H9 (cell line): ENCODE data around the gene CBX5. TPM values are rescaled to one million over a fixed set of nuclear protein-coding genes. Genes with fewer than 3 reads are reported as not detected.
A peak's percentile ranks its signal among the peaks of the same experiment; 100 is the strongest.

Experiments
- DNase-seq: peaks from one replicate; pipeline ENCODE4 v3.0.0-alpha.2; 2017
- H2AFZ ChIP-seq: one replicate; pipeline ENCODE4 v1.6.1; 2013; ENCODE audit warnings: mild to moderate bottlenecking, low read length, control low read depth, moderate library complexity
- H2AK5ac ChIP-seq: 2 replicates; pipeline ENCODE4 v1.6.1; 2013; ENCODE audit warnings: low read length, control low read depth, mixed read lengths; ENCODE audit not compliant: insufficient read length
- H2BK120ac ChIP-seq: one replicate; pipeline ENCODE4 v1.6.1; 2013; ENCODE audit warnings: low read depth, mild to moderate bottlenecking, low read length, control low read depth, inconsistent platforms; ENCODE audit not compliant: poor library complexity, severe bottlenecking
- H2BK12ac ChIP-seq: 2 replicates; pipeline ENCODE4 v1.6.1; 2013; ENCODE audit warnings: low read length, control low read depth, mixed read lengths, low read depth; ENCODE audit not compliant: insufficient read length
- H2BK15ac ChIP-seq: 2 replicates; pipeline ENCODE4 v1.6.1; 2013; ENCODE audit warnings: low read depth, low read length, control low read depth
- H2BK20ac ChIP-seq: one replicate; pipeline ENCODE4 v1.6.1; 2013; ENCODE audit warnings: low read depth, mild to moderate bottlenecking, low read length, control low read depth, inconsistent platforms; ENCODE audit not compliant: poor library complexity, severe bottlenecking
- H2BK5ac ChIP-seq: 2 replicates; pipeline ENCODE4 v1.6.1; 2013; ENCODE audit warnings: low read length, control low read depth, mixed read lengths; ENCODE audit not compliant: insufficient read length
- H3K14ac ChIP-seq: 2 replicates; pipeline ENCODE4 v1.6.1; 2013; ENCODE audit warnings: low read length, control low read depth; ENCODE audit not compliant: insufficient read depth
- H3K18ac ChIP-seq: 2 replicates; pipeline ENCODE4 v1.6.1; 2013; ENCODE audit warnings: low read depth, mild to moderate bottlenecking, mixed read lengths, low read length, control low read depth; ENCODE audit not compliant: insufficient read length
- H3K23ac ChIP-seq: 2 replicates; pipeline ENCODE4 v1.6.1; 2013; ENCODE audit warnings: low read length, control low read depth, mixed read lengths, low read depth; ENCODE audit not compliant: insufficient read length
- H3K23me2 ChIP-seq: 2 replicates; pipeline ENCODE4 v1.6.1; 2013; ENCODE audit warnings: low read depth, mild to moderate bottlenecking, mixed read lengths, low read length, control low read depth; ENCODE audit not compliant: insufficient read length, poor library complexity, severe bottlenecking
- H3K27ac ChIP-seq: 2 replicates; pipeline ENCODE4 v1.5.1; 2013; ENCODE audit warnings: low read length, control low read depth, mixed read lengths, low read depth; ENCODE audit not compliant: insufficient read length
- H3K27me3 ChIP-seq: 2 replicates; pipeline ENCODE4 v1.6.1; 2013; ENCODE audit warnings: low read length, control low read depth, inconsistent platforms; ENCODE audit not compliant: insufficient read depth
- H3K4ac ChIP-seq: 2 replicates; pipeline ENCODE4 v1.6.1; 2013; ENCODE audit warnings: low read depth, mild to moderate bottlenecking, control low read depth, inconsistent platforms, low read length, moderate library complexity
- H3K4me1 ChIP-seq: 2 replicates; pipeline ENCODE4 v1.6.1; 2013; ENCODE audit warnings: low read length, control low read depth, inconsistent platforms; ENCODE audit not compliant: insufficient read depth
- H3K4me2 ChIP-seq: 2 replicates; pipeline ENCODE4 v1.6.1; 2013; ENCODE audit warnings: low read length, control low read depth, mixed read lengths; ENCODE audit not compliant: insufficient read length, insufficient read depth
- H3K56ac ChIP-seq: 2 replicates; pipeline ENCODE4 v1.6.1; 2013; ENCODE audit warnings: low read depth, mild to moderate bottlenecking, mixed read lengths, low read length, control low read depth; ENCODE audit not compliant: insufficient read length
- H3K79me1 ChIP-seq: 2 replicates; pipeline ENCODE4 v1.6.1; 2013; ENCODE audit warnings: low read depth, mild to moderate bottlenecking, moderate library complexity, low read length, control low read depth, inconsistent platforms; ENCODE audit not compliant: insufficient read depth, poor library complexity, severe bottlenecking
- H3K79me2 ChIP-seq: 2 replicates; pipeline ENCODE4 v1.6.1; 2013; ENCODE audit warnings: low read length, control low read depth, inconsistent platforms; ENCODE audit not compliant: insufficient read depth
- H3K9ac ChIP-seq: 2 replicates; pipeline ENCODE4 v1.6.1; 2013; ENCODE audit warnings: low read length, control low read depth, mixed read lengths; ENCODE audit not compliant: insufficient read length; ENCODE audit errors: extremely low read depth
- H3K9me3 ChIP-seq: one replicate; pipeline ENCODE4 v1.6.1; 2013; ENCODE audit warnings: low read depth, low read length, inconsistent platforms; ENCODE audit not compliant: control insufficient read depth
- H3T11ph ChIP-seq: one replicate; pipeline ENCODE4 v1.6.1; 2013; ENCODE audit warnings: mild to moderate bottlenecking, low read length, control low read depth, inconsistent platforms
- H4K20me1 ChIP-seq: one replicate; pipeline ENCODE4 v1.6.1; 2013; ENCODE audit not compliant: control insufficient read depth, insufficient read length, insufficient read depth
- H4K5ac ChIP-seq: 2 replicates; pipeline ENCODE4 v1.6.1; 2013; ENCODE audit warnings: low read depth, mild to moderate bottlenecking, mixed read lengths, low read length, control low read depth; ENCODE audit not compliant: insufficient read length
- H4K8ac ChIP-seq: replicated peaks from 2 replicates; pipeline ENCODE4 v1.6.1; 2013; ENCODE audit warnings: low read length, control low read depth, mixed read lengths, low read depth; ENCODE audit not compliant: insufficient read length
- H4K91ac ChIP-seq: 2 replicates; pipeline ENCODE4 v1.6.1; 2013; ENCODE audit warnings: low read depth, mild to moderate bottlenecking, moderate library complexity, mixed read lengths, low read length, control low read depth; ENCODE audit not compliant: insufficient read length
- H3K27ac Mint-ChIP-seq, 3 experiments: 2 replicates in 2 of 3; 3 replicates in 1 of 3; pipeline ENCODE4 v1.8.0; 2020 to 2021; ENCODE audit warnings: mixed read lengths in 3 of 3, mild to moderate bottlenecking in 1 of 3, moderate library complexity in 1 of 3
- H3K27me3 Mint-ChIP-seq: 2 replicates; pipeline ENCODE4 v1.8.0; 2021; ENCODE audit warnings: low read depth, mild to moderate bottlenecking, moderate library complexity, mixed read lengths
- H3K36me3 Mint-ChIP-seq, 3 experiments: 2 replicates in 2 of 3; 3 replicates in 1 of 3; pipeline ENCODE4 v1.8.0; 2020 to 2021; ENCODE audit warnings: low read depth in 3 of 3, mixed read lengths in 3 of 3; ENCODE audit not compliant: insufficient read depth in 1 of 3
- H3K4me1 Mint-ChIP-seq, 2 experiments: 2 replicates each; pipeline ENCODE4 v1.8.0; 2020; ENCODE audit warnings: mixed read lengths in 2 of 2
- H3K4me3 Mint-ChIP-seq, 2 experiments: 2 replicates in 1 of 2; 3 replicates in 1 of 2; pipeline ENCODE4 v1.8.0; 2020 to 2021; ENCODE audit warnings: mild to moderate bottlenecking in 2 of 2, mixed read lengths in 2 of 2, moderate library complexity in 1 of 2
- H3K9me3 Mint-ChIP-seq, 2 experiments: 2 replicates in 1 of 2; 3 replicates in 1 of 2; pipeline ENCODE4 v1.8.0; 2020; ENCODE audit warnings: mild to moderate bottlenecking in 2 of 2, mixed read lengths in 2 of 2, moderate library complexity in 1 of 2
- WGBS: extraction: QIAGEN DNeasy Blood & Tissue Kit; methylation state at CpG from one replicate; pipeline ENCODE4 v1.1.7; 2013; ENCODE audit warnings: missing lambda C conversion rate, low lambda C conversion rate, mixed read lengths; ENCODE audit not compliant: insufficient read length; ENCODE audit errors: extremely low coverage; 5-methylcytosine and 5-hydroxymethylcytosine counted together
- total RNA-seq: library from RNA; stranded (reverse); gene quantifications from 2 replicates; pipeline ENCODE4 v1.2.1, GENCODE V29; 2021
- TF ChIP-seq, protein P1 (sequence below): fragments of 200-600 bp; sonication (generic); conservative IDR thresholded peaks from 3 replicates; pipeline ENCODE4 v1.8.0; 2021; ENCODE audit warnings: antibody characterized with exemption, mild to moderate bottlenecking

The CBX5 gene
- total RNA-seq, 1 experiment from 2014 or later = 206 TPM

- DNase-seq = peak; percentile 79
- Mint-ChIP-seq H3K36me3 (peaks cover 0 to 5% (median 0%) of the 10 kb centered on the region in 3 experiments; a peak in 2 of 7 replicates), H3K9me3 (no peaks in the 10 kb centered on the region), H3K27ac (no peak overlapping the region), H3K4me1 (peaks cover 9 to 16% of the 10 kb centered on the region in 2 experiments), H3K27me3 (peaks cover 15% of the 10 kb centered on the region), H3K4me3 (no peak overlapping the region)
- no peak overlapping the region for H4K91ac ChIP-seq
- H3K27me3 ChIP-seq = no peaks in the 10 kb centered on the region; the same call in 1 of the 2 replicates
- no peak overlapping the region for H2BK20ac ChIP-seq
- no peak overlapping the region for H3K4ac ChIP-seq
- no peak overlapping the region for H3K14ac ChIP-seq
- no peak overlapping the region for H2AK5ac ChIP-seq
- no peaks in the 10 kb centered on the region for H3K79me2 ChIP-seq
- no peak overlapping the region for H2BK120ac ChIP-seq
- no peak overlapping the region for H2BK12ac ChIP-seq
- H3K23ac ChIP-seq = no peak overlapping the region
- TF ChIP-seq, protein P1, sequence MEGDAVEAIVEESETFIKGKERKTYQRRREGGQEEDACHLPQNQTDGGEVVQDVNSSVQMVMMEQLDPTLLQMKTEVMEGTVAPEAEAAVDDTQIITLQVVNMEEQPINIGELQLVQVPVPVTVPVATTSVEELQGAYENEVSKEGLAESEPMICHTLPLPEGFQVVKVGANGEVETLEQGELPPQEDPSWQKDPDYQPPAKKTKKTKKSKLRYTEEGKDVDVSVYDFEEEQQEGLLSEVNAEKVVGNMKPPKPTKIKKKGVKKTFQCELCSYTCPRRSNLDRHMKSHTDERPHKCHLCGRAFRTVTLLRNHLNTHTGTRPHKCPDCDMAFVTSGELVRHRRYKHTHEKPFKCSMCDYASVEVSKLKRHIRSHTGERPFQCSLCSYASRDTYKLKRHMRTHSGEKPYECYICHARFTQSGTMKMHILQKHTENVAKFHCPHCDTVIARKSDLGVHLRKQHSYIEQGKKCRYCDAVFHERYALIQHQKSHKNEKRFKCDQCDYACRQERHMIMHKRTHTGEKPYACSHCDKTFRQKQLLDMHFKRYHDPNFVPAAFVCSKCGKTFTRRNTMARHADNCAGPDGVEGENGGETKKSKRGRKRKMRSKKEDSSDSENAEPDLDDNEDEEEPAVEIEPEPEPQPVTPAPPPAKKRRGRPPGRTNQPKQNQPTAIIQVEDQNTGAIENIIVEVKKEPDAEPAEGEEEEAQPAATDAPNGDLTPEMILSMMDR = peak; percentile 88
- H3K56ac ChIP-seq = no peak overlapping the region
- H4K20me1 ChIP-seq = no peaks in the 10 kb centered on the region
- no peak overlapping the region for H3K4me2 ChIP-seq
- no peak overlapping the region for H2BK15ac ChIP-seq
- no peak overlapping the region for H4K5ac ChIP-seq
- no peak overlapping the region for H3K27ac ChIP-seq
- no peak overlapping the region for H2BK5ac ChIP-seq
- no peaks in the 10 kb centered on the region for H3K79me1 ChIP-seq
- H3K9me3 ChIP-seq = no peaks in the 10 kb centered on the region
- no peaks in the 10 kb centered on the region for H3K23me2 ChIP-seq
- no peak overlapping the region for H4K8ac ChIP-seq
- H3K4me1 ChIP-seq = no peaks in the 10 kb centered on the region
- WGBS = no CpG with 5 or more reads among the region's 9 CpGs
- no peak overlapping the region for H3T11ph ChIP-seq
- no peak overlapping the region for H3K18ac ChIP-seq
- H2AFZ ChIP-seq = no peak overlapping the region
- H3K9ac ChIP-seq = no peak overlapping the region
These were observed 14.4 kb upstream of the CBX5 start for GRCh38 chr12:54294152-54294952.
